AG10803 (cell line): ENCODE data around the gene LGALS3BP.

ENCODE experiments used
- DNase-seq: peaks from one replicate; pipeline ENCODE4 v3.0.0; 2010; ENCODE audit warnings: low read depth
- H3K4me3 ChIP-seq: 2 replicates; pipeline ENCODE4 v1.5.1; 2011; ENCODE audit warnings: mild to moderate bottlenecking, low read length, control low read depth
- CTCF ChIP-seq: conservative IDR thresholded peaks from 2 replicates; pipeline ENCODE4 v1.5.1; 2011; ENCODE audit warnings: mild to moderate bottlenecking, low read length, control low read depth, inconsistent platforms

LGALS3BP gene

GRCh38 chr17:78985395-78985794 is 5.7 kb upstream of the LGALS3BP start:
- TF ChIP-seq CTCF = no peak
- DNase-seq = no peak

GRCh38 chr17:78981010-78981888 is 1.5 kb upstream of the LGALS3BP start:
- TF ChIP-seq CTCF = no peak
- H3K4me3 ChIP-seq = no peak overlapping the region
- no peak for DNase-seq

More at GRCh38 chr17:78985395-78985794, 5.7 kb upstream of the LGALS3BP start:
- no peak overlapping the region for H3K4me3 ChIP-seq

GRCh38 chr17:78980624-78980972 is 875 bp upstream of the LGALS3BP start:
- no peak for DNase-seq
- no peak overlapping the region for H3K4me3 ChIP-seq
- no peak for TF ChIP-seq CTCF

GRCh38 chr17:78977997-78978973 is 1.4 kb downstream of the LGALS3BP start:
- no peak for TF ChIP-seq CTCF
- no peak overlapping the region for H3K4me3 ChIP-seq
- DNase-seq = no peak

GRCh38 chr17:78977681-78977943 is 2.1 kb downstream of the LGALS3BP start:
- TF ChIP-seq CTCF = no peak
- no peak overlapping the region for H3K4me3 ChIP-seq

GRCh38 chr17:78976907-78977680 is 2.6 kb downstream of the LGALS3BP start:
- H3K4me3 ChIP-seq = no peak overlapping the region
- no peak for TF ChIP-seq CTCF
- DNase-seq = no peak

More at GRCh38 chr17:78977681-78977943, 2.1 kb downstream of the LGALS3BP start:
- no peak for DNase-seq
